Peyer's patch (tissue), 4 donors: ENCODE measurements around the gene CCDC93.

Experiments
- POLR2A ChIP-seq, 2 donors: fragments of 450-650 bp; IDR thresholded peaks; one replicate each; pipeline ENCODE4 v1.5.1; 2017; ENCODE audit warnings: antibody characterized with exemption in 2 of 2, mild to moderate bottlenecking in 2 of 2, moderate library complexity in 2 of 2
- TF ChIP-seq, protein P1 (sequence below), 6 experiments: fragments of 450-650 bp in 4 of 6; fragments of 200-600 bp in 2 of 6; sonication (generic) in 1 of 6; IDR thresholded peaks; one replicate each; pipeline ENCODE4 v1.5.1; 2017 to 2019; ENCODE audit warnings: antibody characterized with exemption in 6 of 6, mild to moderate bottlenecking in 3 of 6, moderate library complexity in 1 of 6

DNA sequence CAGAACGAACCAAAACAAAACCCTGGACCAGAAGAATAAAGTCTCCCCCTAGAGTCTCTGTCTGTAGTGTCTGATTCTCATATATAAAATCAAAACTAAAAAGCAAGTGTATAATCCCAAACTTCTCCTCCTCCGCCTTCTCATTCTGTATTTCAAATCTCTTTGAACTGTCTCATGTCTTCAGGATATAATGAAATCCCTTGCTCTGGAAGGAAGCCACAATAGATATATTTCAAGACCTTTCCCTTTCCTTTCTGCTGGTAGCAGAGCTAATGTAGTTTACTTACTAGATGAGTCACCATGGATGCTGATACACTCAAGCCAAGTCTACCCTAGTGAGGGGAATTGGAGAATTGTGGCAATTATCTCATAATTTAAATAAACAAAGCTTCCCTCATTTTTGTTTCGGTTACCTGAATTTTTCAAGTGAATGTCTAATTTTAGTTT is 33.5 kb upstream of the CCDC93 start:
- TF ChIP-seq, protein P1, sequence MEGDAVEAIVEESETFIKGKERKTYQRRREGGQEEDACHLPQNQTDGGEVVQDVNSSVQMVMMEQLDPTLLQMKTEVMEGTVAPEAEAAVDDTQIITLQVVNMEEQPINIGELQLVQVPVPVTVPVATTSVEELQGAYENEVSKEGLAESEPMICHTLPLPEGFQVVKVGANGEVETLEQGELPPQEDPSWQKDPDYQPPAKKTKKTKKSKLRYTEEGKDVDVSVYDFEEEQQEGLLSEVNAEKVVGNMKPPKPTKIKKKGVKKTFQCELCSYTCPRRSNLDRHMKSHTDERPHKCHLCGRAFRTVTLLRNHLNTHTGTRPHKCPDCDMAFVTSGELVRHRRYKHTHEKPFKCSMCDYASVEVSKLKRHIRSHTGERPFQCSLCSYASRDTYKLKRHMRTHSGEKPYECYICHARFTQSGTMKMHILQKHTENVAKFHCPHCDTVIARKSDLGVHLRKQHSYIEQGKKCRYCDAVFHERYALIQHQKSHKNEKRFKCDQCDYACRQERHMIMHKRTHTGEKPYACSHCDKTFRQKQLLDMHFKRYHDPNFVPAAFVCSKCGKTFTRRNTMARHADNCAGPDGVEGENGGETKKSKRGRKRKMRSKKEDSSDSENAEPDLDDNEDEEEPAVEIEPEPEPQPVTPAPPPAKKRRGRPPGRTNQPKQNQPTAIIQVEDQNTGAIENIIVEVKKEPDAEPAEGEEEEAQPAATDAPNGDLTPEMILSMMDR (IDR thresholded peaks at IDR 0.05), result no peak
- no peak for TF ChIP-seq POLR2A (IDR thresholded peaks at IDR 0.05)
